GM19238 (cell line): ENCODE data around the gene ADM.

Experiments
- DNase-seq: peaks from one replicate; pipeline ENCODE4 v3.0.0; 2011; ENCODE audit warnings: low spot score; ENCODE audit not compliant: insufficient read length

The ADM gene

DNA sequence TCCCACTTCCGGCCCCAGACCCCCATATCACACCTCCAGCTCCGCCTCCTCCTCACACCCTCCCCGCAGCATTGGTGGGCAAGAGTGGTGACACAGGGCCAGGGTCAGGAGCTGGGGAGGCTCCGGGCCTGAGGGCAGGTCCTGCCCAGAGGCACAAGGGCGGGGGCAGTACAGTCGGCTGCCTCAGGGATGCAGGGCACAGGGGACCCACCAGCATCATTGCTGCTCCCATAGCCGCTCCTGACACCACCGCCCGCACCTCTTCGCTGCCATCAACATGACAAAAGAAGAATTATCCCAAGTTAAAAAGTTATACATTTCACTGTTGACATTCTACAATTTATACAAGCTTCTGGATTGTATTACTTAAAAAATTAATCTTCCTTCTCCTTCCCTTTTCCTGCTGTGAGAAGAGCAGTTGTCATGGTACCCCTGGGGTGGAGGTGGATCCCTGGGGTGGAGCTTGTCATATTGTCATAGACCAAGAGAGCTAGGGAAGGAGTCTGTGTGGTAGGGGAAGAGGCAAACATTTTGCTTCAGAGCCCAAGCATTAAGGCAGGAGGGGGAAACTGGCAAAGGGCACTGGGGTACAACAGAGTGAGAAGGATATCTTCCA lies 15.0 kb upstream of the ADM start:
- DNase-seq, result no peak

DNA sequence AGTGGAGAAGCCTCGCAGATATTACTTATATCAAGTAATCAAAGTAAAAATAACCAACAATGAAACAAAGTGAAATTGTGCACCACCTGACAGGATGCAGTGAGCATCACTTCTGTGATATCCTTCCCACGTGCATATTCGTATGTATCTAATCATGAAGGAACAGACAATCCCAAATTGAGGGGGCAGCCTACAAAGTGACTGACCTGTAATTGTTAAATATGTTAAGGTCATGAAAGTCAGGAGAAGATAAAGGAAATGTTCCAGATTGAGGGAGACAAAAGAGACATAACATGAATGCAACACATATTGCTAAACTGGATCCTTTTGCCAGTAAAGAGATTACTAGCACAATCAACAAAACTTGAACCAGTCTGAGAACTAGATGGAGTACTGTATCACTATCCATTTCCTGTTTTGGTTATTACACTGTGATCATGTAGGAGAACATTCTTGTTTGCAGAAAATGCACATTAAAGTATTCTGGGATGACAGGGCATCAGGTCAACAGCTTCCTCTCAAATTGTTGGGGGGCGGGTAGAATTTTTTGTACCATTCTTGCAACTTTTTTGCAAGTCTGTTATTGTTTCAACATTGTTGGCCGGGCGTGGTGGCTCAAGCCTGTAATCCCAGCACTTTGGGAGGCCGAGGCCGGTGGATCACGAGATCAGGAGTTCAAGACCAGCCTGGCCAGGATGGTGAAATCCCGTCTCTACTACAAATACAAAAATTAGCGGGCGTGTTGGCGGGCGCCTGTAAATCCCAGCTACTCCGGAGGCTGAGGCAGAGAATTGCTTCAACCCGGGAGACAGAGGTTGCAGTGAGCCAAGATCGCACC lies 12.9 kb upstream of the ADM start:
- DNase-seq, result no peak

DNA sequence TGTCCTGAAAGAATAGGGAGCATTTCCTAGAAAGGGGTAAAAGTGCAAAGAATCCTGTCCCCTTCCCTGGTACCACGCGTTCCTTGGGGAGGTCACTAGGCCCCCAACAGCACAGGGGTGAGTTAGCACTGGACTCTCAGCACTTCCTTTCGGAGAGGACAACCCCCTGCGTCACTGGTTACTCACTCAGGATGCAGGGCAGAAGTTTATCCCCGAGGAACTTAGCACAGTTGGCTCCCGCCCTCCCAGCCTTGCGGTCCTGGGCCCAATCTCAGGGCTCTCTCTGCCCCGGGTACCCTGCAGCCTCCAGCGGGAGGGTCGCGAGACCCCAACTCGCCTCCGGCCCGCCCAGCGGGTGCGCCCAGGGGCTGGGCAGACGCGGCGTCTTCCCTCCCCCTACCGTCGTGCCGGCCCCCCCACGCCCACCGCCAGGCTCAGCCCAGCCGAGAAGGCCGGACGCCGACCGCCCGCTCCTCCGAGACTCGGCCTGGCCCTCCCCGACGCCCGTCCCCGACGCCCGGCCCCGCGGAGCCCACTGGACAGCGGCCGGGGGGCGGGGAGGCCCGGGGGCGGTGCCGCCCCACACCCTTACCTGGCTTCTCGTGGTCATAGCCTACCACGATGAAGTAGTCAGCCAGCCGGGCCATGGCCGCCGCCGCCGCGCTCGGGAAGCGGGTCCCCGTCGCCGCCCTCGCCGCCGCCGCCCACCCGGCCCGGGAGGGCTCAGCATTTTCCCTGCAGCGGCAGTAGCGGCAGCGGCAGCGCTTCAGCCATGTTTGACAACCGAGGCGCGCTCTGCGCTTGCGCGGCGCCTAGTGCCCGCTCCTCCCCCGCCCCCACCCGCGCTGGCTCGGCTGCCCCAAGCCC lies 11.2 kb upstream of the ADM start, which contains the start of gene SBF2:
Gene SBF2 (minus strand): TSS at position 797 of the 867 bp plus-strand sequence. CDS start 150 bp downstream, at position 647.
- DNase-seq, result no peak

DNA sequence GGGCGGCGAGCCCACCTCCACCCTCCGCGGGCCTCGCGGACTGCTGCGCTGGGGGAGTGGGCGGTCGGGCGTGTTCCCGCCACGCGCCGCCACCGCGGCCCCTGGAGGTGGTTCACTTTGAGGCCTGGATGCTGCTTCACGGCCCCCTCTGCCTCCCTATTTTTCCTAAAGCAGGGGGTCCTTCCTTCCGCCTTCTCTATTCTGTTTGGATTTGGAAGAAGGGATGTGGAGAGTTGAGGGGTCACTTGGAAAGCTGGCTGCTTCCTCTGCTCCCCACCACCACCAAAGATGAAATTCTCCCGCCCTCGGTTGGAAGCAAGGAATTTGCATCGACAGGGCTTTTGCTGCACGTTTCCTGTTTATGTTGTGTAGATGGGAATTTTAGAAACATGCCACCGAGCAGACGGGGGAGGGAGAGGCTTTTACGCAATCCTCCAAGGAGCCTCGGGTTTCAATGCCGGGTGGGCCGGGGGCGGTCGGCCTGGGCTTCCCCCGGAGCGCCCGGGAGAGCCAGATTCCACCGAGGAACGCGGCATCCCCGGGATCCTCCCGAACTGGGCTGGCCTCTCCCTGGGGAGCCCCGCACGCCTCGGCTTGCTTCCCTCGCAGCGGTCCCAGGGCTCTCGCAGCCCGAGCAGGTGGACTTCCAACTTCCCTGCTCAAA lies 10.5 kb upstream of the ADM start:
- no peak for DNase-seq

DNA sequence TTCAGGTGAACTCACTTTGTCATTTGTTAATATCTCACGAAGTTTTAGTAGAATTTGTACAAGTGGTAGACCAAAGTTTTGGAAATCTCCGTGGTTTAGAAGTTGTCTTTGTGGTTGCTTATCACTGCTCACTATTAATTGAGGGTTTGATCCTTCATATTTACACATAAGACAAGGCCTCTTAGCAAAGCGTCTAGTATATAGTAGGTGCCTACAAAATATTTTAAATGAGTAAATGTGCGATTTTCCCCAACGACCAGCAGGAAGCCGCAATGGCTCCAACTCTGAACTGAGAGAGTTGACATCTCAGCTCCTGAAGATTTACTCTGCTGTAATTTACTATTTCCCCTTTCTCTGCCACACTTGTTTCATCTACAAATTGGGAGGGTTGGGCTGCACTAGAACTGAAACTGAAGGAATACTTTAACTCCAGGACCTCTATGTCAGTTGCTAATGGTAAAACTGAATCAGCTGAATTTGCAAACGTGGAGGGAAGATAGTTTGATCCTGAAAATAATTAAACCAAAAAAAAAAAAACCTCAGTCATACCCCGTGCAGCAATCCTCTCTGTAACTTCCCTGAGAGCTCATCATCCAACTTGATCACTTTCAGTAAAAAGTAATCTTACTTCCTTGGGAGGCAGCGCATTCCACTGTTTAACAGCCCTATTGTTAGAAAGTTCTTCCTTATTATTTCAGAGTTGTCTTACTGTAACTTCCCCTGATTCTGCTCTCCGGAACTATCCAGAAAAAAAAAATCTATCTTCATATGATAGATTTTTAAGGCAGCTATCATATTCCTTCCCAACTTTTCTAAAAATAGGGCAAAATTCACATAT lies 9.6 kb upstream of the ADM start:
- no peak for DNase-seq

DNA sequence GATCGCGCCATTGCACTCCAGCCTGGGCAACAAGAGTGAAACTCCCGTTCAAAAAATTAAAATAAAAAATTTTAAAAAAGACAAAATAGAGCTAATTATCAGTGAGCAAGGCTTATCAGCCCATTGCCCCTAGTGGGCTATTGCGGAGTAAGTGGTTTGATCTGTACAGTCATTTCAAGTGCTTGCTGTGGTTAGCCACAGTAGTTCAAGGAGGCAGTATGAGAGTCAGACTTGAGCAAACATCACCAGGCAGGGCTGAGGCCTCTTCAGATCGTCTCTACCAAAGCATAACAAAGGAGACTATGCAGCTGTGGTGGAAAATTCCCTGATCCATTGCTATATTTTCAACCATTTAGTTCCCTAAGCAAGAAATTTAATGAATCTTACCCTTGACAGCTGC lies 6.5 kb upstream of the ADM start:
- DNase-seq, result no peak

DNA sequence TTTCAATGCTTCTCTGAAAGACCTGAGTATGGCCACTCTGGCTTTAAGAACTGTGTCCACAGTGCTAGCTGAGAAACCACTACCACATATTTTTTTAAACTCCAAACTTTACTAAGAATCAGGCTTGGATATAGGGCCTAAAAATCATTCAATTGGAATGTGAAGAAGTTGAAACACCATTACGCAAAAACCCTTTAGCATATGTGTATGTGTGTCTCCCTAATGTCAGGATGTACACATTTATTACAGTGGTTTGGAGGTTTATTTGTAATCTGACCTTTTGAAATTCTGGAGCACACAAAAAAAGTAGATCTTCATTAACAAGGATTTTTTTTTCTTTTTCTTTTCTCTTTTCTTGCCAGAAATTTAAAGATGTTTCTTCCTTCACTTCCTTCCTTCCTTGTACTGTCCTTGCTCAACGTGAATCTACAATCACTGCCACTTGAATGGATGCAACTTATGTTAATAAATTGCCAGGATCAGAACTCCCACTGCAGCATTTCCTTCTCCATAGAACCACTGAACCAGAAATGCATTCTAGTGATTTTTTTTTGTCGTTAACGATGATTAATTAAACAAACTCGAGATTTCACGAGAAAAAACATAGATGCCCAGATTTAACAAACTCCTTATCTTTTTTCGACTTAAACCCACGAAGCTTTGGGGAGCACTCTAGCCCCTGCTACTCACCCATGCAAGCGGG lies 3.1 kb upstream of the ADM start:
- DNase-seq, result no peak

DNA sequence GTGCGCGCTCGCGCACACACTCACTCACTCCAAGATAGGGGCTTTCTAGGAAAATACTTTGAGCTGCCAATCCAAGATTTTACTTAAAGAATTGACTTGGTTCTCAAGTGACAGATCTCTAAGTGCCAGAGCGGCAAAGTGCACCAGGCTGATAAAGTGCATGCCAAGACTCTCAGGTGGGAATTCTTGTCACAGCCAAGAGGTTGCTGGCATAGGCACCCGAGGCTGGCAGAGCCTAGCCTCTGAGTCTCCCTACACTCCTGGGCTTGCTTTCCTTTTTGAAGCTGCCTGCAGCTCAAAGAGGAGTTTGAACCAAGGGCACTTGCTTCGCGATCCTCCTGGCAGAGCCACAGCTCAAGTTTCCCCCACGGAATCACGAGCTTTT lies 2.5 kb upstream of the ADM start:
- no peak for DNase-seq

DNA sequence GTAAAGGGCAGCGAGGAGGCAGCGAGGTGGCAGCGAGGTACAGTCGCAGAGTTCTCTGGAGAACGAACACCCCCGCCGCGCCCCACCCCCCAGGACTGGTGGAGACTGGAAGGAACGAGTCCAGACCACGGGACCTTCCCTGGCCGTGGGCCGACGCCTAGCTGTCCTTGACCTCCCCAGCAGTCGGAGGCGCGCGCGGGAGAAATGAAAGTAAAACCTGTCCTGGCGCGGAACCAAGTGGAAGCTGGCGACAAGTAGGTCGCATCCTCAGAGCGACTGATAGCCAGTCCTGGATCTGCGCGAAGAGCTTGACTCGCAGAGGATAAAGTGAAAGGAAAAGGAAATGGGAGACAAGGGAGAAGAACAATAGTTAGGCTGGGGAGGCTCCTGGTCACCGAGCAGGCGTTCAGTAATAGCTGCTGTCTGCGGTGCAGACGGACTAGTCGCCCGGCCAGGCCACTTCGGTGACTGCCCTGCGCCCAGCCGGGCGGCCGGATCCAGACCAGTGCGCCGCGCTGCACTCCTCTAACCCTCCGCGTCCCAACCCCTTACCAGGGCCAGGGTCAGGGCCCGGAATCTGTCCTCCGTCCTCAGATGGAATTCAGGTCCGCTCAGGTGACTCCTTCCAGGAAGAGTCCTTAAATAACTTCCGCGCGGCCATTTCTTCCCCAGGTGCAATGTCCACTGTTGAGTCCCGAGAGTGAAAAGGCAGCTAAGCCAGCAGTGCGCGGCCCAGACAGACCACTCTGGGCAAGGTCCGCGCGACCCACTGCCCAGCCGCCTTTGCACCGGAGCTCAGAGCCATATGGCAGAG lies 1.9 kb upstream of the ADM start:
- no peak for DNase-seq

DNA sequence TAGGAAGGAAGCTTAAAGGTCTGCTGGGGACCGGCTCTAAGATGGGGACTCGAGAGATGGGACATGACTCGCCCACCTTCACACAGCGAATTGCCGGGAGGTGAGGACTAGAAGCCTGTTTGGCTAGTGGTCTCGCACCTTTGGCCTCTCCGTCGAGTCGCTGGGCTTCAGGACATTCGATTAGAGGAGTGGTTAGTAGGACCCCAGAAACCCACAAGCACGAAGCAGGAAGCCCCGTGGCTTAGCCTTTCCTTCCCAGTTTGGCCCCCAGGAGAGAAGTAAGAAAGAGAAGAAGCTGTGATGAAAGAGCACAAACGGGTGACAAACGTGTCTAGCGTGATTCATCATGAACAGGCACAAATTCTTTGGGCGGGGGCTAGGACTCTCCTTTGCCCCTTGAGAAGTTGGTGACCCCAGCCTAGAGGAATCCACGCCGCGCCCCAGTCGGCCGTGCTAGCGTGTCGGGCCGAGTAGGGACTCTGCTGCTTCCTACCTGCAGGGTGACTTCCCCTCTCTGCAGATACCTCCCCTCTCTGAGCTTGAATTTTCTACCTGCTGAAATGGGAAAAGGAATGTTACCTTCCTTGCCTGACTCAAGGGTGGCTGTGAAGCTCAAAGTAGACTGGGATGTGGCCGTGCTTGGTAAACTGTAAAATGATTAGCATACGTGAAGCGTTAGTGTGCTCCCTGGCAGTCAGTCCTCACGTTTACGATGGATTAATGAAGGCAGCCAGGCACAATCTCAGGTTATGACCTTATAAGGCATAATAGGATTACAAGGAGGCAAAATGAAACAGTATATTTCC lies 1.1 kb upstream of the ADM start:
- no peak for DNase-seq

DNA sequence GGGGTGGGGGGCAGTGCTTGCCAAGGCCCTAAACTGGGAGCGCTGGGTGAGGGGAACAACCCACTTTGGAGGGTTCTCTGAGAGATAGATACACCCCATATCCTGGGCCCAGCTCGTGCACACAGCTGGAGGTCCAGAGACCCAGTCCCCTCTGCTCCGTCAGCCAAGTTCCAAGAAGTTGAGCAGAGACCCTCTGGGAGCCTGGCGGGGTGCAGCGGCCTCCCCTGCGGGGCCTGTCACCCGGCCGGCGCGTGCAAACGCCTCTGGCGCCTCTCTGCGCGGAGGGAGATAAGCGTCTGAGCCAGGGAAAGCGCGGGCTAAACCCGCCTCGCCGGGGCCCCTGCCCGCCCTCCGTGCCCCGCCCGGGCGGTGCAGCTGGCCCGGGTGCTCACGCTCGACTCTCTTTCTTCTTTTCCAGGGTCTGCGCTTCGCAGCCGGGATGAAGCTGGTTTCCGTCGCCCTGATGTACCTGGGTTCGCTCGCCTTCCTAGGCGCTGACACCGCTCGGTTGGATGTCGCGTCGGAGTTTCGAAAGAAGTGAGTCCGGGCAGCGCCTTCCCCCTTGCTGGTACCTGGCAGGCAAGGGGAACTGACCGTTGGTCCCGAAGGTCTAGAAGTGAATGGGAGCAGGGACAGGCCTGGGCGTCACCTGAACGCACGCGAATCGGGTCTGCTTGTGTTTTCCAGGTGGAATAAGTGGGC lies 540 bp downstream of the ADM start:
- no peak for DNase-seq

DNA sequence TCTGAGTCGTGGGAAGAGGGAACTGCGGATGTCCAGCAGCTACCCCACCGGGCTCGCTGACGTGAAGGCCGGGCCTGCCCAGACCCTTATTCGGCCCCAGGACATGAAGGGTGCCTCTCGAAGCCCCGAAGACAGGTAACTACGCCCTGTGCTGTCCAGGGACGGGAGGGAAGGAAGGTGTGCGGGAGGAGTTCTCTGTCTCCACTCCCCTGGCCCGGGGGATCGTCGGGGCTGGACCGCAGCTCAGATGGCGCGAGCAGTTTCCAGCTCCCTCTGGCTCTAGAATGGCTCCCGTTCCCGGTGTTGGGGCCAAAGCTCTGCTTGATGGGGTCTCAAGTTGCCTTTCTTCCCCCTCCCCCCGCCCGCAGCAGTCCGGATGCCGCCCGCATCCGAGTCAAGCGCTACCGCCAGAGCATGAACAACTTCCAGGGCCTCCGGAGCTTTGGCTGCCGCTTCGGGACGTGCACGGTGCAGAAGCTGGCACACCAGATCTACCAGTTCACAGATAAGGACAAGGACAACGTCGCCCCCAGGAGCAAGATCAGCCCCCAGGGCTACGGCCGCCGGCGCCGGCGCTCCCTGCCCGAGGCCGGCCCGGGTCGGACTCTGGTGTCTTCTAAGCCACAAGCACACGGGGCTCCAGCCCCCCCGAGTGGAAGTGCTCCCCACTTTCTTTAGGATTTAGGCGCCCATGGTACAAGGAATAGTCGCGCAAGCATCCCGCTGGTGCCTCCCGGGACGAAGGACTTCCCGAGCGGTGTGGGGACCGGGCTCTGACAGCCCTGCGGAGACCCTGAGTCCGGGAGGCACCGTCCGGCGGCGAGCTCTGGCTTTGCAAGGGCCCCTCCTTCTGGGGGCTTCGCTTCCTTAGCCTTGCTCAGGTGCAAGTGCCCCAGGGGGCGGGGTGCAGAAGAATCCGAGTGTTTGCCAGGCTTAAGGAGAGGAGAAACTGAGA lies 1.4 kb downstream of the ADM start:
- DNase-seq, result no peak

DNA sequence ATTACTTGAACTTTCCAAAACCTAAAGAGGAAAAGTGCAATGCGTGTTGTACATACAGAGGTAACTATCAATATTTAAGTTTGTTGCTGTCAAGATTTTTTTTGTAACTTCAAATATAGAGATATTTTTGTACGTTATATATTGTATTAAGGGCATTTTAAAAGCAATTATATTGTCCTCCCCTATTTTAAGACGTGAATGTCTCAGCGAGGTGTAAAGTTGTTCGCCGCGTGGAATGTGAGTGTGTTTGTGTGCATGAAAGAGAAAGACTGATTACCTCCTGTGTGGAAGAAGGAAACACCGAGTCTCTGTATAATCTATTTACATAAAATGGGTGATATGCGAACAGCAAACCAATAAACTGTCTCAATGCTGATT lies 2.1 kb downstream of the ADM start:
- DNase-seq, result no peak

DNA sequence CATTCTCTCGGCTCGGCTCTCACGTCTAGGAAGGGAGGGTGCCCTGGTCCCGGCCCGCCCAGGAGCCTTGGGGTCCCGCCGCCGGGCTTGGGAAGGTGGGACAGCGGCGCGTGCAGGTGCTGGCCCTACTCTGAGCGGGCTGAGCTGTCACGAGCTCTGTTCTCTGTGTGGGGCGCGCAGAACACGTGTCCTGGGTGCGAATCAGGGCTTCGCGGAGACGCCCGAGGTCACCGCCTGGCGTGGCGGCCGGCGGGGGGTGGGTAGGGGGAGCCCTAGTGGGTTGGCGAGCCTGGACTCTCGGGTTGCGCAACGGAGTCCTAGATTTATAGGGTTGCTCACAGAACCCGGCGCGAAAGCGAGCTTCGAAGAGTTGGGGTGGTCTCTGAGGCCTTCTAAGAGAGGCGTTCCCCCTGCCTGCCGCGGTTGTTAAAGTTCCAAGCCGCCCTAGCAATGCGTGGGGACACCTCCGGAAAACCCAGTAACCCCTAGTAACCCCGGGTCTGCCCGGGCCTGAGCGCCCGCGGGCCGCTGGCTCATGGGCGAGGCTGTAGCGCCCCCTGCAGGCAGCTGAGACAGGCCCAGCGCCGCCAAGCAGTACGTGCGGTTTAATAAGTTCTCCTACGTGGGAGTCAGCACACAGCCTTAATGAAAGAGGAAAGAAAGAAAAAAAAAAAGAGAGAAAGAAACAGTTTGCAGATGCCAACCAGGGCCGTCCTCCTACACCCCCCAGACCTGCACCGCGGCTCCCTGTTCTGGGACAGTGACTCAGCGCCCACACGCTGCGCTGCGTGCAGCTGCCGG lies 2.7 kb downstream of the ADM start:
- DNase-seq, result peak; percentile 69

DNA sequence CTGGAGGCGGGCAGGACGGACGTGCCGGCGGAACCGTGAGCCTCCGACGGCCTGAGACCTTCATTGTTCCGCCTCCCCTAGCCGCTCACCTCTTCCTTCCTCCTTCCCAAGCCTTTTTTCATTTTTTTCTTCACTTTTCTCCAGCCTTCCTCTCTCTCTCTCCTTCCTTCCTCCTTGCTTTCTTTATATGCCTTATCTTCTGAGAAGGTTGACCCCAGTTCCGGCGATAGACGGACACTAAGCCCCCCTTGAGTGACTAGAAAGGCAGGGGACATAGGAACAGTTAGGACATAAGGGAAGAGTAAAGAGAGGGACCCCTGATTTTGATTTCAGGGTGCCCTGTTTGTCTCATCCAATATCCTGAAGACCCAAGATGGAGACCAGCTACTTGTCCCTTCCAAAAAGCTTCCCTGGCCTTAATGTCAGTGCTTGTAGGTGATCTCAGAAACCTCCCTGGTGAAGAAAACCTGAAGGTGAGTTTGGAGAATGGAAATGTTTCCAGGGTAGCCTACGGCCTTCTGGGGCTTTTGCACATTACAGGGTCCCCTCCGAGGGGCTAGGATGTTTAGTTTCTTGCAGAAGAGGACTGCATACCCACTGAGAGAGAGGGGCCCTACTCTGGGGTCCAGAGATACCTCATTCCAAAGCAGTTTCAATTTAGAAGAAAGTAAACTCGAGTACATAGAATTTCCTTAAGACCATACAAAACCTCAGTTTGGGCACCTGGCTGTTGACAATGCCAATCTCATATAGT lies 3.5 kb downstream of the ADM start:
- no peak for DNase-seq
